ENCODE results near the gene PSMD2.

GRCh38 chr3:184299488-184300377 is 692 bp downstream of the PSMD2 start:
- TF ChIP-seq CTCF (IDR thresholded peaks at IDR 0.05) (no peak), EP300 (IDR thresholded peaks at IDR 0.05) (no peak), POLR2A (IDR thresholded peaks at IDR 0.05) (no peak)

Measured in stomach (tissue), 4 donors.